Suppressor macrophage treated with lipopolysaccharide for 4 hours (primary cell): ENCODE measurements around the gene APOE.

Source experiments
- DNase-seq: peaks from one replicate; pipeline ENCODE4 v3.0.0-alpha.2; 2020

APOE gene

DNA sequence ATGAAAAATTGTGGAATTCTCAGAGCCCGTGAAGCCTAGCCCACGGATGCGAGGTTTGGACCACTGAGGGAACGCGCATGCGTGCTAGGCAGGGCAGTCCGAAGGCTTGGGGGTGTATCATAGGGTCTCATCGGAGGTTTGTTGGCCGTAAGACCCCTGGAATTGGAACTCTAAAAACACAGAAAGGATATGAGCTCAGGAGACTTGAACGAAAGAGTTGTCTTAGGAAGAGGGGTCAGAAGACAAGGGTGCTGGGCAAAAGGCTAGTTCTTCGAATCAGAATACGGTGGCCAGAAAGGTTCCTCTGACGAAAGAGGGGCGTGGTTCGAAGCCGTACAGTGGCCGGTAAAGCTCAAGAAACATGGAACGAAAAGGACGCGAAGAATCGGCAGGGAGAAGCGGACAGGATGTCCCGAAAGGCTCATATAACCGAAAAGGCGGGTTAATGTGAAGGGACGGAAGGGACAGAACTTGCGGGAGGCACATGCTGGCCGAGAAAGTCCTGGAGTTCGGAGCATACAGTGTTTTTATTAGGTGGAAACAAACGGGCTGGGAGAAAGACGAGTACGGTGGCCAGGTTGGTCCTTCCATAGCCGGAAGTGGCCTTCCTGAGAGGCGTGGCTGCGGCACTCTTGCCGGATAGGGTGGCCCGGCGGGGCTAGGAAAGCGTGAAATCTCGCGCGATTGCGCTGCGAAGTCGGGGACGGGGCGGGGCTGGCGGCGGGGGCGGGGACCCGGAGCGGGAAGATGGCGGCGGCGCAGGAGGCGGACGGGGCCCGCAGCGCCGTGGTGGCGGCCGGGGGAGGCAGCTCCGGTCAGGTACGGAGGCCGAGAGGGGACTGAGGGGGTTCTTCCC, 49.3 kb downstream of the APOE start, which contains the start of gene CLPTM1:
Gene CLPTM1 (plus strand): TSS at position 732 of the 856 bp plus-strand sequence. CDS start 16 bp downstream, at position 748.
- peak; percentile 99 for DNase-seq

DNA sequence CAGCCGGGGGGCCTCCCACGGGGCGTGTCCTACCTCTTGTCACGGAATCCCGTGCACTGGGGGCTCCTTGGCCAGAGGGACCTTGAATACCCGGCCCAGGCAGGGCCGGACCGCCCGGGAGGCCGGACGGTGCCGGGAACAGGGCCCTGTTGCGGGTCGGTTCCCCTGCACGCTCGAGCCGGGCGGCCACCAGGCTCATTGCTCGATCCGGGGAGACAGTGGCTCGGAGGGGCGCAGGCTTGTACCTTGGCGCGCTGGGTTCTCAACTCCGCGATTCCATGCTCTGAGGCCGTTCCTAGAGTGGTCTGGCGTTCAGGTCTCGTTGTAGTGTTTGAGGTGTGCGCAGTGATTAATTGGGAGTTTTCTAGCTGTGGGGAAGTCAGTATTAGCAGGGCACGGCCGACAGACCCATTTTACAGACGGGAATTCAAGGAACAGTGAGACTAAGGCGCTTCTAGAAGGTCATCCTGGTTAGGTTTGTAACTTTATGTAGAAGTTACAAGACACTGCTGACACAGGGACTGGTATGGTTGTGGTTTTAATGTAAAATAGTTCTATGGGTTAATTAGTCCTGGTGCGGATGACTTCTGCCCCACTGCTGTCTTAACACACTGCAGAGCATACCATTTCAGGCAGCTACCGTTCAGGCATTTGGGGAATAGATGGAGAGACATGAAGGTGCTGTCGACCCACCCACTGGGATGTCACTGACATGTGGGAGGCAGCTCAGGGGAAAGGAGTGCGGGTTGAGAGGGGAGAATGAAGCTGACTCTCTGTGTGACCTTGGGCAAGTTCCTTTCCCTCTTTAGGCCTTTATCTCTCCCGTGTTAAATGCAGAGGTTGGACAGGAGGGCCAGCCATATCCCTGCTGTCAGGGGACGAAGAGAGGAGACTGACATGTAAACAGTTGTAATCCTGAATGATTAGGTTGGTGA, 50.2 kb downstream of the APOE start:
- peak; percentile 11 for DNase-seq

DNA sequence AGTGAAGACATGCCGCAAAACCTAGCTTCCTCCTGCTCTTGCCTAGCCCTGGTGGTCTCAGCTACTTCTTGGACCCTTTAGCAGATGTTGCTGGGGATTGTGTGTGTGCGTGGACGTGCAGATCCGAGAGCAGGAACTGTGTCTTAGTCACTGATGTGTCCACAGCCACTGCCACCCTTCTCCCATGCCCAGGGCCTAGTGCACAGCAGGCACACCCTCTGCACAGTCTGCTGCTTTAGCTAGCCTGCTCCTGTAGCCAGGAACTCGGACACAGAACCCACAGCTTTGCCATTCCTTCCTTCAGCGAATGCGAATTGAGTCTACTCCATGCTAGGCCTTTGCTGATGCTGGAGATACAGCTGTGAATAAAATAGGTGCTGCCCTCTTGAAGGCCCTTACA, 51.9 kb downstream of the APOE start:
- no peak for DNase-seq

DNA sequence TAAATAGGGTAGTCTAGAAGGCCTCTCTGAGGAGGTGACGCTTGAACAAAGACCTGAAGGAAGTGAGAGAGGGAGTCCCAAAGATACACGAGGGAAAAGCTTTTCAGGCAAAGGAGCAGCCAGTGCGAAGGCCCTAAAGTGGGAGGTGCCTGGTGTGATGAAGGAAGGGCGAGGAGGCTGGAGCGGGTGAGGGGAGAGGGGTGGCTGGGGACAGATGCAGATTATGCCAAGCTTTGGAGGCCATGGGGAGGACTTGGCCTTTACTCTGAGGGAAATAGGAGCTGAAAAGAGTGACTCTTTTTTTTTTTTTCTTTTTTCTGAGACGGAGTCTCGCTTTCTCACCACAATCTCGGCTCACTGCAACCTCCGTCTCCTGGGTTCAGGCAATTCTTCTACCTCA, 52.5 kb downstream of the APOE start:
- no peak for DNase-seq
